ENCODE measurements around the gene DLGAP1.

DLGAP1 gene

DNA sequence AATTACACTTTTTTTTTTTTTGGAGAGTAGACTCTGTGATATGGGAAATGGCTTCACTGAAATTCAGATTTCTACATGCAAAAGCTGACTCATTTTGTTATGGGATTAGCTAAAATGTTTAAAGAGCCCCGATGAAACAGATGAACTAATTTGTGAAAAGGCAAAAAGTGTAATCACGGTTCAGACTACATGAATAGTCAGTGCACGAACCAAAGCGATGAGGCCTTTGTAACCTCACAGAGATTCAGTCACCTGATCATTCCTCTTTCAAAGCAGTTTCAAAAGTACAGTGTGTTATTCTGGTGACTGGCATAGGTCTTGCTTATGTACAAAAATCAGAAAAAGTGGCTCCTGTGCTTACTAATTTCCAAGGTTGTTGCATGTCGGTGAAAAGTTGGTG lies 960.5 kb downstream of the DLGAP1 start:
- in situ Hi-C loops (cut with HindIII; ENCODE audit: low sequenced_read_pairs) = no loop called here

DNA sequence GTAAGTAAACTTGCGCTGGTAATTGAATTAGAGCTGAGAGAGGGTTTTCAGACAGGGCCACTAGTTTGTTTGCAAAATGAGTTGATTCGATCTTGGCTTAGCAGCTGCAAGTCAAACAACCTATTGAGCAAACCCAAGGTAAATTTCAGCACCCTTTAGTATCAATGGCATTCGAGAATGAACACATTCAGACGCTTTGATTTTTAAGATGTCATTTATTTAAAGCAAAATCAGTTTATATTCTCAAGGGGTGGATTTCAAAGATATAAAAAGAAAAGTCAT lies 960.9 kb downstream of the DLGAP1 start:
- in situ Hi-C loops (cut with HindIII; ENCODE audit: low sequenced_read_pairs) = no loop called here

DNA sequence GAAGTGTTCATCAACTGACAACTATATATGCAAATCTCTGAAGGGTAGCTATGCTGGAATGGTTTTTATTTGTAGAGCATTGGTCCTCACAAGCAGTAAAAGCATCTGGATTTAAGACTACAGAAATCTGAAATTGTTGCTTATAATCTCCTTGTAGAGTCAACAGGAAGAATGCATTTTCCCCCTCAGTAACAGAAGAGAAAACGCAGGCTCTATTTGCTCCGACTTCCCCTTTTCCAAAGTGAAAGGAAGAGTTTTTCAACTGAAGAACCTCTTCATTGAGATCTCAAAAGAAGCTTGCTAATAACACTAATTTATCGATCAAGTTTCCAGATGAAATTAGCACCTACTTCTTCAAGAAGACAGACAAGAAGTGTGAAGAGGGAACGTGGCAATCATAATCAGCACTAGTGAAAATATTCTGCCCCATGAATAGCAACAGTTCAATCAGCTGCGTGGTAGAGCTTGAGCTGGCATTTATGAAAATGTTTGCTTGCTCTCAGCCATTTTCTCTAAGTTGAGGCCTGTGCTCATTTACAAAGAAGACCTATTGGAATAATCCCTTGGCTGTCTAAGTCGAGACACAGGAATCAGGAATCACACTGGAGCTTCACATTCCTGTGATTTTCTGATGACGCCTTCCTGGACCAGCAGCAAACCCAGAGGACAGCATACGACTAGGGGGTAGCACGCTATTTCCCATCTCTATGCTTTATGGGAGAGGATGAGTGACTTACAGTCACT lies 961.4 kb downstream of the DLGAP1 start:
- in situ Hi-C loops (cut with HindIII; ENCODE audit: low sequenced_read_pairs) = no loop called here

DNA sequence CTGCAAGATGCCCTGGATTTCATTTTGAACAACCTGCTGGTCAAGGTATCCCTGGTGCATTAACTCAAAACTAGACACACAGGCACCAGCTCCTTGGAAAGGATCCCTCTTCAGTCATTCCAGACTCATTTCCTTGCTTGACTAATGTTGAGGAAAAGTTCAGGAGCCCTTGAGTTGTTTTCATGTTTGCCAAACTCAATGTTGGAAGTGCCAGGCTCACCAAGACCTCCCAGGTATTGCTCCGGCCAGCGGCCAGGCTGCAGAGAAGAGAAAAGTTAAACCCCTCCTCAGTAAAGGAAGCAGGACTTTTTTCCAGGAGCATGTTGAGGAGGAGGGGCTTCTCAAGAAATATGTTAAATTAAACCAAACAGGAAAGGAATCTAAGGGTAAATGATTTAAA lies 962.4 kb downstream of the DLGAP1 start:
- in situ Hi-C loops (cut with HindIII; ENCODE audit: low sequenced_read_pairs) = no loop called here

DNA sequence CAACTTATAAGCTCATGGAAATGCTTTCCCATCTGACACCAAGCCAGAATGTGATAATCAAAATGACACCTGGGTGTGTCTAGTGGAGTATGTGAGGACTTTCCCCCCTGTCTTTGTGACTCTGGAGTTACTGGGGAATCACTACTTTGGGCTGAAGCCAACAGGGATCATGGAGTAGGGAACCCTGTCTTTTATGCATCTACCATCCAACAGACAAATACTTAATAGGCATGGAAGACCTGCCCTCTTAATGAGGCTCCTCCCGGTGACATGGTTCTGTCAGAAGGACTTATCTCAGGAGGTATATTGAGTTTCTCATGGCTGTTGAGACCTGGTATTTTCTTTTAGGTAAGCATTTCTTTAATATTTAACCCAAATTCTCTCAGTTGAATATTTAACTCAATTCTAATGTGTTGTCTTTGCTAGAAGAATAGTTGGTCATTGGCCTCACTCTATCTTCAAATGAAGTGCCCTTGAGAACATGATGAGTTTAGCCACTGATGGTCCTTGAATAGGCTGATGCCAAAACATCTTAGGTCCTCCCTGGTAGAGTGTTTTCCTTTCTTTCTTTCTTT lies 963.0 kb downstream of the DLGAP1 start:
- in situ Hi-C loops (cut with HindIII; ENCODE audit: low sequenced_read_pairs) = no loop called here

DNA sequence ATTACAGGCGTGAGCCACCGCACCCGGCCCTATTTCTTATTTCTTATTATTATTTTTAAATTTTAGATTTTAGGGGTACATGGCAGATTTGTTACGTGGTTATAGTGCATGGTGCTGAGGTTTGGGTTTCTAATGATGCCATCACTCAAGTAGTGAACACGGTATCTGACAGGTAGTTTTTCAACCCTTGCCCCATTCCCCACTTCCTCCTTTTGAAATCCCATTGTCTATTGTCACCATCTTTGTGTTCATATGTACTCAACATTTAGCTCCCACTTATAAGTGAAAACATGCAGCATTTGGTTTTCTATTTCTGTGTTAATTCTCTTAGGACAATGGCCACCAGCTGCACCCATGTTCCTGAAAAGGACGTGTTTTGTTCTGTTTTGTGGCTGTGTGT lies 965.6 kb downstream of the DLGAP1 start:
- in situ Hi-C loops (cut with HindIII; ENCODE audit: low sequenced_read_pairs) = no loop called here

DNA sequence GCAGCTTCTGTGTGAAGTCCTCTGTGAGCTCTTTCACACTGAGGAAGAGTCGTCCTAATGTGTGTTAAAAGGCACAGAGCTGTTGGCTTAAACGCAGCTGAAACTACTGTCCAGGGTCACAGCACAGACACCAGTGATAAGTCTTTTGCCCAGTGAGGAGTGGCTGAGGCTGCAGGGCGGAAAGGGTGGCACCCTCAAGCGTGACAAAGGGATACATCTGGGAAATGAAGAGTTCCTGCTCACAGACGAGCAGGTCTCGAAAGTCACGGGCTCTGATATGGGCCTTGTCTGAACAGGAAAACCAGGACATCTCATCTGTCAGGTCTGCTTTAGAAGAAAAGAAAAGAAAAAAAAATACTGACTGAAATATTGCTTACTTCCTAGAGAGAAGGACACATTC lies 968.6 kb downstream of the DLGAP1 start:
- in situ Hi-C loops (cut with HindIII; ENCODE audit: low sequenced_read_pairs) = no loop called here

DNA sequence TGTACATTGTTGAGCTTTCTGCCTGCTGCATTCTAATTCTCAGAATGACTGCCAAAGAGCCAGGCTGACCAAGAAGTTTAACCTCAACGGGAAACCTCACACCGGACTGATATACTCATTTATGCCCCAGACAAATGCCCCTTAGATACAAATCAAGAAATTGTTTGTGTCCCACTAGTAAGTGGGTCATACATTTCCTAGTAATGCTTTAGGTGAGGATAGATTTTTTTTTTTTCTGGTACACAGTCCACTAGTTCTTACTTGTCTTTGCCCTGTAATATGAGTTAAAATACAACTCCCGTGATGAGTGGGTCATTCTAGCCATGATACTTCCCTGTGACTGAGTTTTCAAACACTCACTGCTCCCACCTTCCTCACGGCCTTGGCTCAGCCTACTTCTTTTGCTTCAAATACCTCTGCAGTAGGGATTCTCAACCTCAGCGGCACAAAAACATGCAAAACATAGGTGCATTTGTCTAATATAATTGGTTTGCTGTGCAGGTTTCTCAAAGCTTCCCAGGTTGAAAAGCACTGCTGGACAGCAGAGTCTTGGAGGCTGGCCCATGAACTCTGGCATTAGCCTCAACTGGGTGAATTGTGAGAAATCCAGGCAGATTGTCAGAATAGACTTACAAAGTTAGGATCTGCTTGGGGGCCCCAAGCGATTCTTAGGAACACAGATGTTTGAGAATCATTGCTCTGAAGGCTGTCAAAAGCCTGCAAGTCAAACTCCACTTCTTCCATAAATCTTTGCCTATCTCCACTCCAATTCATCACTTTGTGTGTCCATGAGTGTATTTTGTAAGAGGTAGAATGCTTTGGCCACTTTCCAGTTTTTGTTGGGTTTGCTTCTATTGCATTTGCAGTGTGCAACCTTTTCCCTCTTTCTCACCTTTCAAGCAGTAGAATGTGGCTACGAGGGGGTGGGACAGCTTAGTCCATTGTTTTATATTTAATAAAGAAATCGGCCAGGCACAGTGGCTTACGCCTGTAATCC lies 969.7 kb downstream of the DLGAP1 start:
- in situ Hi-C loops (cut with HindIII; ENCODE audit: low sequenced_read_pairs) = no loop called here

DNA sequence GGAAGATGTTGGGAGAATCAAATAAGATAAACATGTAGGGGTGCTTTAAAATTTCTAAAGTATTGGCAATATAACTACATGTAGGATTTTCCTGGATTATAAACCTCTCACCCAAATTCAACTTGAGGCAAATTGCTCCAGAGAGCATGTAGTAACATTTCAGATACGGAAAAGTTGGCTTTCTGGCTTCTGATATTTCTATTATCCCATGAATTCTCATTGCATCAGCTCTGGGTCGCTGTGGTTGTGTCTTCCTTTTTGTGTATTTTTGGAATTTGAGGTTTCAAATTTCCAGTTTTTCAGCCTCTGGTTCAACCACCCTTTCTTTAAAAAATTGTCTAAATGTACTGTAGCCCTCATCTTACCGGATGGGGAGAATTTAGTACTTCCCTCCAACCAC lies 972.8 kb downstream of the DLGAP1 start:
- in situ Hi-C loops (cut with HindIII; ENCODE audit: low sequenced_read_pairs) = no loop called here

DNA sequence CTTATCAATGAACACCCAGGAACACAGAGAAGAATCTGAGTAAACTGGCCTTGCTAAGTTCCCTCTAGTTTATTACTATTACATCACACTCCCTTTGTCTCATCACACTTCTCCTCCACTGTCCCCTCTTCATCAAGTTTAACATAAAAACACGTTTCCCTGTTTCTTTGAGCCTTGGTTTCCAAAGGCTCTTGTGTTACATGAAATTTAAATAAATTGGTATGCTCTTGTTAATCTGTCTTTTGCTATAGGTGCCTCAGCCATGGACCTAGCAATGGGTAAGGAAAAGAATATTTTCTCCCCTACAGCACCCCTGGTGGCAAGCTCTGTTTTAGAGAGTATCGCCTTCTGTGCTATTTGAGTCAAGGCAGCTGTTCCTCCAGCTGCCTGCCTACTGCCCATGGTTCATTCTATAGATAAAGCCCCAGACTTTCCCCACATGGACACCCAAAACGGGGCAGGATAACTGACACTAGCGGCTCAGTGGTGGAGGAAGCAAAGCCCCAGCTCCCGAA lies 973.4 kb downstream of the DLGAP1 start:
- in situ Hi-C loops (cut with HindIII; ENCODE audit: low sequenced_read_pairs) = no loop called here

DNA sequence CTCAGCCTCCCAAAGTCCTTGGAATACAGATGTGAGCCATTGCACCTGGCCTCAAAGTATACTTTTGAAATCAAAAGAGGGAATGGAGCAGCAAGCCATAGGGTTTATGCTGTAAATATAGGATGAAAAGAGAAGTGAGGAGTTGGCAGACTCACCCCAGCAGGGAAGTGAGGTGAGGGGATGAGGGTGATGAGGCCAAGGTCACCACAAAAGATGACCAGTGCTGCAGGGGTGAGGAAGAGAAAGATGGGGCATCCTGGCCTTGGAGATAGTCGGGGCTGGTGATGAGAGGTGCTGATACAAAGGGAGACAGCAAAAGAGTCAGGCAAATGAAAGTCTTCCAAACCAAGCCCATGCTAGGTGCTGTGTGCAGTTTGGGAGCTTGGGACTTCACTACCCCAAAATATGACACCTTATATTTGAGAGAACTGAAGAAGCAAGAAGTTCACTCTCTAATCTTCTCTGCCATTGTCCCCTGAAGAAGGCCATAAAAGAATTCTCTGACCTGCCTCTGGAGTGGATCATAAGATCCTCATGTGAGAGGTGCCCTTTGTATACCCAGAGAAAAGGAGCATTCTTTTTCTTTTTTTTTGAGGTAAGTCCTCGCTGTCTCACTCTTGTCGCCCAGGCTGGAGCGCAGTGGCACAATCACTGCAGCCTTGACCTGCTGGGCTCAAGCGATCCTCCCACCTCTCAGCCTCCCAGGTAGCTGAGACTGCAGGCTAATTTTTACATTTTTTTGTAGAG lies 974.1 kb downstream of the DLGAP1 start:
- in situ Hi-C loops (cut with HindIII; ENCODE audit: low sequenced_read_pairs) = no loop called here

DNA sequence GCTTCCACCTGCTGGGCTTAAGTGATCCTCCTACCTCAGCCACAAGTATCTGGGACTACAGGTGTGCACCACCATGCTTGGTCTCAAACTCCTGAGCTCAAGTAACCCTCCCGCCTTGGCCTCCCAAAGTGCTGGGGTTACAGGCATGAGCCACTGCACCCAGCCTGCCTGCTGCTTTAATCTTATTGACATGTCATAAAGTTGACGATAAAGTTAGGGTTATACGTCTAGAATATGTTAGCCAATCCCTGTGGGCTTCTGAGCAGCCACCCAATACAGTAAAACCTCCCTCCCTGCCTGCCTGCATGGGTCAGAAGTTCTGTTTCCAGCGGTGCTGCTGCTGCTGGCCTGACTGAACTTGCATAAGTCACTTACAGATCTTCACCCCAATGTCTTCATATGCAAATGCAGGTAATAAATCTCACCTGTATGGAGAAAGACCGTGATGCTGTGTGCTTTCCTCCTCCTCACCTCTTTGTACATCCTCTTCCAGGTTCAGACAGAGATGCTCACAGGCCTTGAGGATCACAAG lies 975.1 kb downstream of the DLGAP1 start:
- in situ Hi-C loops (cut with HindIII; ENCODE audit: low sequenced_read_pairs) = no loop called here

DNA sequence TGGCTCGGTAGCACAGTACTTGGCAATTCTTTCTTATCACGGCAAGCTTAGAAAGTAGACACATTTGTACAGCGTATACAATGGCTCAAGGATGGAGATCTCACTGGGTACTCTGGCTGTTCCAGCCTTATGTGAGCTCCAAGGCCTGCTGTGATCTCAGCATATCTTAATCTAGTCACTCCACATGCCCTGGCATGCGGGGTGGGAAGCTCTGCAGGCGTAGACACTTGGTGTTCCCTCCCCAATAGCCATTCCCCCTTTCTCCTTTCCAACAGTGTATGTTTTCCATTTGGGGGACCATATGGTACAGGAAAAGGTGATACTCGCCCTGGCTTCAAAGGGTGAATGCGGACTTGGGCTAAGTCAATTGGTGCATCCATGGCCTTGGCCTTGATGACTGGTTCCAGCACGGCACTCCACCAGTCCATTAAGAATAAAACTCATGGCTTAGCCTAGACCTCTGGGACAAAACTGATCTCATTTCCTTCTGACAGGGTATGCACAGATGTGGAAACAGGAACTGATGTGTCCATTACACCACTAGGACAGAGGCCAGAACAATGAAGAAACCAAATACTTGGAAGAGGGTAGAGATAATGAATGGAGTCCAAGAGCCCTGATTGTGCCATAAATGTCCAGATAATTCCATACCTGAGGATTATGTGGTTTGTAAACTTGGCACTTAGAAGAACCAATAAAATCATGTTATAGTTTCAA lies 976.7 kb downstream of the DLGAP1 start:
- in situ Hi-C loops (cut with HindIII; ENCODE audit: low sequenced_read_pairs) = no loop called here

DNA sequence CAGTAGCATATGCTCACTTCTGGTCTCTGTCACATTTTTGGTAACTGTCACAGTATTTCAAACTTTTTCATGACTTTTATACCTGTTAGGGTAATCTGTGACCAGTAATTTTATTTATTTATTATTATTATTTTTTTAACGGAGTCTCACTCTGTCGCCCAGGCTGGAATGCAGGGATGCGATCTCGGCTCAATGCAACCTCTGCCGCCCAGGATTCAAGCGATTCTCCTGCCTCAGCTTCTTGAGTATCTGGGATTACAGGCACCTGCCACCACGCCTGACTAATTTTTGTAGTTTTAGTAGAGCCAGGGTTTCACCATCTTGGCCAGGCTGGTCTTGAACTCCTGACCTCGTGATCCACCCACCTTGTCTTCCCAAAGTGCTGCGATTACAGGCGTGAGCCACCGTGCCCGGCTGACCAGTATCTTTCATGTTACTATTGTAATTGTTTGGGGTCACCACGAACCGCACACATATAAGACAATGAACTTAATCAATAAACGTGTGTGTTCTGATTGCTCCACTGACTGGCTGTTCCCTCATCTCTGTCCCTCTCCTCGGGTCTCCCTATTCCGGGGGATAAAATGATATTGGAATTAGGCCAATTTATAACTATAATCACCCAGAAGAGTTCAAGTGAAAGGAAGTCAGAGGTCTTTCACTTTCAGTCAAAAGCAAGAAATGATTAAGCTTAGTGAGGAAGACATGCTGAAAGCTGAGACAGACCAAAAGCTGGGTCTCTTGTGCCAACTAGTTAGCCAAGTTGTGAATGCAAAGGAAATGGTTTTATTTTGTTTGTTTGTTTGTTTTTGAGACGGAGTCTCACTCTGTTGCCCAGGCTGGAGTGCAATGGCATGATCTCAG lies 982.2 kb downstream of the DLGAP1 start:
- in situ Hi-C loops (cut with HindIII; ENCODE audit: low sequenced_read_pairs) = loop anchor here (25.0 kb wide), 1 partner anchor 186 kb away; no protein-coding TSS in a partner anchor

DNA sequence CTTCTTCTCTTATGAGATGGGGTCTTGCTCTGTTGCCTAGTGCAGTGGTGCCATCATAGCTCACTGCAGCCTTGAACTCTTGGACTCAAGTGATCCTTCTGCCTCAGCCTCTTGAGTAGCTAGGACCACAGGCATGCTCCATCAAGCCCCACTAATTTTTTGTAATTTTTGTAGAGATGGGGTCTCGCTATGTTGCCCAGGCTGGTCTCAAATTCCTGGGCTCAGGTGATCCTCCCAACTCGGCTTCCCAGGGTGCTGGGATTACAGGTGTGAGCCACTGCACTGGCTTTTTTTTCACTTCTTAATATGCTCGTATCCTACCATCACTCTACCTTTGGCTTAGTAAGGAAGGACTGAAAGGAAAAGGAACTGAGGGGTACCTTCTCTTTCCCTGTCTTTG lies 983.0 kb downstream of the DLGAP1 start:
- in situ Hi-C loops (cut with HindIII; ENCODE audit: low sequenced_read_pairs) = loop anchor here (25.0 kb wide), 1 partner anchor 185 kb away; no protein-coding TSS in a partner anchor

DNA sequence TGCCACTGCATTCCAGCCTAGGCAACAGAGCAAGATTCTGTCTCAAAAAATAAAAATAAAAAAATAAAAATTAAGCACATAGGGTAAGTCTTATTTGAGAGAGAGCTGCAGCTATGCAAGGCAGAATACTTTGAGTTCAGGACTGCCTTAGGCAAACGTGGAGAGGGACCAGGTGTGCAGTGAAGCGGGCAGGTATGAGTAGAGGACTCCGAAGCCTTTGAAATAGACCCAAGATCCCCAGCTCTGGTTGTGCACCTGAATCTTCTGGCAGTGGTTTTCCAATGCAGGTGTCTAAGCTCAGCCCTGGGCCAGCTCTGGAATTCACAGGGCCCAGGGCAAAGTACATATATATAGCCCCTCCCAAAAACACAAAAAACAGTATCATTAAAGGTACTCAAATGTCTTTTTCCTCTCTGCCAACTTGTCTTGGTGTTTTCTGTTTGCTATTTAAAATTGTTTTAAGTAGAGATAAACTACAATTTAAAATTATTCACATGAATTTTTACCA lies 983.9 kb downstream of the DLGAP1 start:
- in situ Hi-C loops (cut with HindIII; ENCODE audit: low sequenced_read_pairs) = loop anchor here (25.0 kb wide), 1 partner anchor 184 kb away; no protein-coding TSS in a partner anchor

DNA sequence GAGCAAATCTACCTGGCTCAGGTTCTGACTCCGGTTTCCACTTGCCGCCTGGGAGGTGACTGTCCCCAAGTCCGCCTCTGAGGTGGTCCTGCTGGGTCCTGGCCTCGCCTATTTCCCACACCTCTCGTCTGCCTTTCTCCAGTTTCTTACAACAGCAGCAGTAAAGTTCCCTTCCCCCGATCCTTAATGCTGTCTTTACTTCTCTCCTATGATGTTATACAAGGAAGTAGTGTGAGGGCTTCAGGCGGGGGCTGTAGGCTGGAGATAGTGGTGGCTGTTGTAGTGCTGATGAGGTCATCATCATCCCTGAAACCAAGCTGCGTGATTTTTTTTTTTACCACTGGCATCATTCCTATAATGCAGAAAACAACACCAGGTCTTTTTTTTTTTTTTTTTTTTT lies 986.3 kb downstream of the DLGAP1 start:
- in situ Hi-C loops (cut with HindIII; ENCODE audit: low sequenced_read_pairs) = loop anchor here (25.0 kb wide), 1 partner anchor 182 kb away; no protein-coding TSS in a partner anchor

DNA sequence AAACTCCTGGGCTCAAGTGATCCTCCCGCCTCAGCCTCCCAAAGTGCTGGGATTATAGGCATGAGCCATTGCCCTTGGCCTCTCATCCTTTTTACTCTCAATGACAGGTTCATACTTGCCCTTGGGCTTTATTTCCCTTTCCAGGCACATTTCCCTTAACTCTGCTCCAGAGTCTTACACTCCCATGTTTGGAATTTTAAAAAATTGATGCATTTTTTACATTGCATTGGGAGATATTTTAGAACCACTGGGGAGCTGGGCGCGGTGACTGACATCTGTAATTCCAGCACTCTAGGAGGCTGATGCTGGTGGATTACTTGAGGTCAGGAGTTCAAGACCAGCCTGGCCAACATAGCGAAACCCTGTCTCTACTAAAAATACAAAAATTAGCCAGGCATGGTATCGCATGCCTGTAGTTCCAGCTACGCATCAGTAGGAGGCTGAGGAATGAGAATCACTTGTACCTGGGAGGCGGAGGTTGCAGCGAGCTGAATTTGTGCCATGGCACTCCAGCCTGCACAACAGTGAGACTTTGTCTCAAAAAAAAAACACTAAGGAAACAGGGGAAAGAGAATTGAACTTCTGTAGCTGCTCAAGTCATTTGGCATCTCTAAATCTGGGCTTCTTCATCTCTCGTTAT lies 986.9 kb downstream of the DLGAP1 start:
- in situ Hi-C loops (cut with HindIII; ENCODE audit: low sequenced_read_pairs) = loop anchor here (25.0 kb wide), 1 partner anchor 181 kb away; no protein-coding TSS in a partner anchor

Data from DLD1 (cell line).